Dedifferentiated amniotic fluid mesenchymal stem cell (primary cell): ENCODE measurements around the gene MYH1.

Experiments
- DNase-seq: peaks from one replicate; pipeline ENCODE4 v3.0.0-alpha.2; 2016; ENCODE audit errors: extremely low spot score

MYH1 gene

DNA sequence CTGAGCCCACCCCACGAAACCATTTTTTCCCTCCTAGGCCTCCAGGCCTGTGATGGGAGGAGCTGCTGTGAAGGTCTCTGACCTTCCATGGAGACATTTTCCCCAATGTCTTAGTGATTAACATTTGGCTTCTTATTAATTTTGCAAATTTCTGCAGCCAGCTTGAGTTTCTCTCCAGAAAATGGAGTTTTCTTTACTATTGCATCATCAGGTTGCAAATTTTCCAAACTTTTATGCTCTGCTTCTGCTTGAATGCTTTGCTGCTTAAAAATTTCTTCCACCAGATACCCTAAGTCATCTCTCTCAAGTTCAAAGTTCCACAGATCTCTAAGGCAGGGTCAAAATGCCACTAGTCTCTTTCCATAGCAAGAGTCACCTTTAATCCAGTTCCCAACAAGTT, 36.1 kb downstream of the MYH1 start:
- DNase-seq: no peak

- DNase-seq: no peak
Observed at GRCh38 chr17:10477701-10478100, 40.6 kb downstream of the MYH1 start.

GRCh38 chr17:10474536-10474935, 43.8 kb downstream of the MYH1 start:
- DNase-seq: no peak

GRCh38 chr17:10471858-10472257, 46.5 kb downstream of the MYH1 start:
- DNase-seq: no peak

- DNase-seq: no peak
Observed at GRCh38 chr17:10469459-10469858, 48.9 kb downstream of the MYH1 start, which contains the start of gene MYH4. Gene MYH4, minus strand, starts transcription at chr17:10469559. Its CDS starts 2,814 bp downstream, at chr17:10466745.

DNA sequence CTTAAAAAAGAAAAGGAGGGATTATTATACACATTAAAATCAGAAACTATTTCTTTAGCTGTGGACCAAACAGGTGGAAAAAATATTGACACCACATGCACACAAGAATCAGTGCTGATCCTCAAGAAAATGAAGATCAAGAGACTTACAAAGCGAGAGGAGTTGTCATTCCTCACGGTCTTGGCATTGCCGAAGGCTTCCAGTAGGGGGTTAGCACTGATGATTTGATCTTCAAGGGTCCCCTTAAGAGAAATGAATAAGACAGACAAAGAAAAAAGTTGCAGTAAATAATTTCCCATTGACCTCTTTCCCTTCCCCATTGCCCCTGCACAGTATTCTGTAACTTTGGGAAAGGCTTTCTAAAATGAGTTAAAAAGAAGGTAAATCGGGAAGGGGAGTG, 54.9 kb downstream of the MYH1 start:
- no peak for DNase-seq

- DNase-seq: no peak
Observed at GRCh38 chr17:10460062-10460461, 58.3 kb downstream of the MYH1 start.

- no peak for DNase-seq
Observed at GRCh38 chr17:10458701-10459100, 59.6 kb downstream of the MYH1 start.

DNA sequence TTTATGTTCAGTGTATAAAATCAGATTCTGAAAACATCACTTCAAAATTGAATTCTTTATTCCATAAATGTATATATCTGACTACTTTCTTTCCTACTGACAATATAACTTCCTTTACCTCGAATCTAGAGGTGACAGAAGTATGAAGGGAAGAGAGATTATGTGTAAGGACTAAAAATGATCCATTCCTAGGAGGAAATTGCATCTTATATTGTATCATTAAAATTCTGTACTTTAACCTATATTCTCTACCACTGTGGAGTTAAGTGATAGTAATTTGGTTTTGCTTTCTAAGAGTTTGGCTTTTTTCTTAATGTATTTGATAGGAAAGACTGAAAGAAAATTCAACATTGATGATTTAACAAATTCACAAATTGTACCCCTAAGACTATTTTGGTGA, 60.4 kb downstream of the MYH1 start:
- no peak for DNase-seq

DNA sequence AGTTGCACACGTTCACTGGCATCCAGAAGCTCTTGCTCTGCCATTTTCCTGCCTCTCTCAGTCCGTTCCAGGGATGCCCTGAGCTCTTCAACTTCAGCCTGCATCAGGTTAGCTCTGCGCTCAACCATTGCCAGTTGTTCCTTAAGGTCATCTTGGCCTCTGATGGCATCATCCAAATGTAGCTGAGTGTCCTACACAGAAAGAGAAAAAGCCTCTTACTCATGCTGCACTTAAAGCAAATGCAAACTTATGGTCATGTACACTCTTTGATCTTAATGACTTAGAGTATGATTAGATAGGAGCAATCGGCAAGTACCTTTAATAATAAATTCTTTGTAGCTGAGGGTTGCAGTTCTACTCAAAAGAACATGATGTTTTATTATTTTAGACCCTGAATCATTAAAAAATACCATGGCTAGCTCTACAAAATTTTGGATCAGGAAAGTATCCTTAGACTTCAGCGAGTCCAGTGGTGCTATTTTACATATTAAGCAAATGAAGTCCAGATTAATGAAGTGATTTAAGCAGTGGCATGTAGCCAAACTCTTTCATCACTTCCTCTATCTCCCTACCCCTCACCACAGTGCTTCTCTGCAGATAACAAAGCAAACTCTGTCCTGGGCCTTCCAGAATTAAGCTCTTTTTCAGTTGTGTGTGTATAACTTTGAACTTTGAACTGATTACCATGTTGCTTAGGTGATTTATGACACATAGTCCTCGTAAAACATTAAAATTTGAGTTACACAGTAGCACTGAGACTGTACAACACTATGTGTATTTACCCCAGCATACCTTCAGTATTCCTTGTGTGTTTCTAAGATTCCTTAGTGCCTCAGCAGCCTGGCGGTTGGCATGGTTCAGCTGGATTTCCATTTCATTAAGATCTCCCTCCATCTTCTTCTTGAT, 71.1 kb downstream of the MYH1 start:
- no peak for DNase-seq
